ENCODE results near the gene PFDN4.

GRCh38 chr20:54170963-54171362 lies 36.9 kb upstream of the PFDN4 start:
- TF ChIP-seq, protein P1, sequence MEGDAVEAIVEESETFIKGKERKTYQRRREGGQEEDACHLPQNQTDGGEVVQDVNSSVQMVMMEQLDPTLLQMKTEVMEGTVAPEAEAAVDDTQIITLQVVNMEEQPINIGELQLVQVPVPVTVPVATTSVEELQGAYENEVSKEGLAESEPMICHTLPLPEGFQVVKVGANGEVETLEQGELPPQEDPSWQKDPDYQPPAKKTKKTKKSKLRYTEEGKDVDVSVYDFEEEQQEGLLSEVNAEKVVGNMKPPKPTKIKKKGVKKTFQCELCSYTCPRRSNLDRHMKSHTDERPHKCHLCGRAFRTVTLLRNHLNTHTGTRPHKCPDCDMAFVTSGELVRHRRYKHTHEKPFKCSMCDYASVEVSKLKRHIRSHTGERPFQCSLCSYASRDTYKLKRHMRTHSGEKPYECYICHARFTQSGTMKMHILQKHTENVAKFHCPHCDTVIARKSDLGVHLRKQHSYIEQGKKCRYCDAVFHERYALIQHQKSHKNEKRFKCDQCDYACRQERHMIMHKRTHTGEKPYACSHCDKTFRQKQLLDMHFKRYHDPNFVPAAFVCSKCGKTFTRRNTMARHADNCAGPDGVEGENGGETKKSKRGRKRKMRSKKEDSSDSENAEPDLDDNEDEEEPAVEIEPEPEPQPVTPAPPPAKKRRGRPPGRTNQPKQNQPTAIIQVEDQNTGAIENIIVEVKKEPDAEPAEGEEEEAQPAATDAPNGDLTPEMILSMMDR (IDR thresholded peaks at IDR 0.05) = no peak
- TF ChIP-seq POLR2A (IDR thresholded peaks at IDR 0.05) = no peak

All from testis (tissue), 2 donors.